GM12801 (cell line): Measurements from ENCODE around the gene PIK3C3.

Experiments used
- CTCF ChIP-seq: IDR thresholded peaks from one replicate; pipeline ENCODE4 v1.5.1; 2011; ENCODE audit warnings: control low read depth; ENCODE audit not compliant: insufficient read length; ENCODE audit errors: extremely low read depth

The PIK3C3 gene

GRCh38 chr18:42052122-42052708 lies 97.2 kb downstream of the PIK3C3 start:
- TF ChIP-seq CTCF, result no peak

- no peak for TF ChIP-seq CTCF
Observed at GRCh38 chr18:42053188-42053781, 98.3 kb downstream of the PIK3C3 start.

GRCh38 chr18:42064109-42064508 lies 109.1 kb downstream of the PIK3C3 start:
- TF ChIP-seq CTCF, result no peak

- no peak for TF ChIP-seq CTCF
Observed at GRCh38 chr18:42067518-42067917, 112.5 kb downstream of the PIK3C3 start.

- TF ChIP-seq CTCF, result no peak
Observed at GRCh38 chr18:42068030-42068429, 113.0 kb downstream of the PIK3C3 start.

GRCh38 chr18:42069036-42069435 lies 114.0 kb downstream of the PIK3C3 start:
- TF ChIP-seq CTCF, result no peak

- no peak for TF ChIP-seq CTCF
Observed at GRCh38 chr18:42072407-42072806, 117.4 kb downstream of the PIK3C3 start.

GRCh38 chr18:42074704-42075103 lies 119.7 kb downstream of the PIK3C3 start:
- no peak for TF ChIP-seq CTCF
